GM12878 (cell line): ENCODE data around the gene STARD13. TPM values are rescaled to one million over a fixed set of nuclear protein-coding genes. Genes with fewer than 3 reads are reported as not detected.

Experiments
- ATAC-seq: fragments of 200-7000 bp; cut with Tn5 transposase; 3 replicates; pipeline ENCODE4 v1.9.1; 2020; ENCODE audit warnings: mild to moderate bottlenecking, moderate library complexity
- BruUV-seq: library from RNA; stranded (reverse); fragments of 400-500 nt; replicated peaks from 2 replicates; lab custom pipeline; 2021; lab: Mats Ljungman, UMichigan
- CTCF ChIA-PET: fragments of 300-600 bp; sonication (Branson Sonifier 250); formaldehyde crosslinking; extraction: SDS; loops from one replicate; lab custom pipeline; 2021; ENCODE audit warnings: inconsistent platforms; lab: Yijun Ruan, JAX
- POLR2A ChIA-PET: fragments of 350-600 bp; formaldehyde crosslinking; extraction: SDS; loops from one replicate; lab custom pipeline; 2021; ENCODE audit warnings: inconsistent platforms; lab: Charles Lee
- RAD21 ChIA-PET: fragments of 300-600 bp; sonication (Branson Sonifier 250); formaldehyde crosslinking; loops from one replicate; lab custom pipeline; 2023; ENCODE audit warnings: antibody characterized with exemption; ENCODE audit not compliant: unreplicated experiment; lab: Charles Lee
- SMC1A ChIA-PET: fragments of 300-600 bp; sonication (Branson Sonifier 250); formaldehyde crosslinking; loops from one replicate; lab custom pipeline; 2023; ENCODE audit not compliant: unreplicated experiment, uncharacterized antibody; lab: Charles Lee
- DNase-seq: peaks from one replicate; pipeline ENCODE4 v3.0.0-alpha.2; 2011; ENCODE audit warnings: low read depth, low spot score
- FAIRE-seq: peaks from 3 replicates; lab custom pipeline; 2011; peaks lifted over from hg19 to GRCh38; lab: Jason Lieb, UNC
- H2AFZ ChIP-seq: 2 replicates; pipeline ENCODE4 v1.6.0; 2011; ENCODE audit warnings: low read depth, low read length, control low read depth; ENCODE audit not compliant: control insufficient read depth
- H3K27ac ChIP-seq: 2 replicates; pipeline ENCODE4 v1.5.1; 2011; ENCODE audit warnings: control low read depth; ENCODE audit not compliant: control insufficient read depth, insufficient read depth
- H3K27me3 ChIP-seq, 2 experiments: replicated peaks in 1 of 2; 2 replicates each; pipeline versions ENCODE4 v1.6.0 to v1.6.1; 2011; ENCODE audit warnings: low read length in 1 of 2; ENCODE audit not compliant: control insufficient read depth in 2 of 2, insufficient read depth in 2 of 2
- H3K36me3 ChIP-seq, 2 experiments: 2 replicates each; pipeline ENCODE4 v1.5.1; 2011; ENCODE audit warnings: low read length in 1 of 2; ENCODE audit not compliant: control insufficient read depth in 2 of 2, insufficient read depth in 2 of 2
- H3K4me1 ChIP-seq: 2 replicates; pipeline ENCODE4 v1.6.1; 2011; ENCODE audit warnings: mild to moderate bottlenecking, low read length, moderate library complexity, mixed read lengths; ENCODE audit not compliant: control insufficient read depth, insufficient read depth
- H3K4me2 ChIP-seq: 2 replicates; pipeline ENCODE4 v1.6.0; 2011; ENCODE audit warnings: control low read depth; ENCODE audit not compliant: control insufficient read depth, insufficient read depth
- H3K4me3 ChIP-seq: fragments of 200-600 bp; sonication (generic); 2 replicates; pipeline ENCODE4 v1.5.1; 2016
- H3K79me2 ChIP-seq: 2 replicates; pipeline ENCODE4 v1.6.0; 2011; ENCODE audit warnings: low read length; ENCODE audit not compliant: control insufficient read depth, insufficient read depth
- H3K9ac ChIP-seq: 2 replicates; pipeline ENCODE4 v1.8.0; 2011; ENCODE audit warnings: low read length, control low read depth, mixed read lengths; ENCODE audit not compliant: control insufficient read depth, insufficient read depth
- H3K9me3 ChIP-seq: replicated peaks from 3 replicates; pipeline ENCODE4 v1.5.1; 2011; ENCODE audit warnings: mild to moderate bottlenecking, low read length; ENCODE audit not compliant: control insufficient read depth, insufficient read depth
- H4K20me1 ChIP-seq: 2 replicates; pipeline ENCODE4 v1.6.0; 2011; ENCODE audit not compliant: control insufficient read depth, insufficient read depth
- CREB1 ChIP-seq: IDR thresholded peaks from 2 replicates; pipeline ENCODE4 v1.6.1; 2012; ENCODE audit warnings: low read depth, mild to moderate bottlenecking, inconsistent platforms
- FOS ChIP-seq: IDR thresholded peaks from 3 replicates; pipeline ENCODE4 v1.6.1; 2011; ENCODE audit warnings: borderline replicate concordance; ENCODE audit not compliant: insufficient read length; ENCODE audit errors: extremely low read depth
- IKZF2 ChIP-seq, 2 experiments: fragments of 450-650 bp; IDR thresholded peaks; 2 replicates each; pipeline ENCODE4 v1.6.1; 2017; ENCODE audit warnings: mild to moderate bottlenecking in 2 of 2, moderate library complexity in 2 of 2
- SREBF2 ChIP-seq: IDR thresholded peaks from 2 replicates; pipeline ENCODE4 v1.6.1; 2012; ENCODE audit warnings: mild to moderate bottlenecking, low read length
- ZNF592 ChIP-seq: fragments of 450-650 bp; IDR thresholded peaks from 2 replicates; pipeline ENCODE4 v1.6.1; 2017; ENCODE audit warnings: mild to moderate bottlenecking, moderate library complexity
- WGBS: methylation state at CpG from one replicate; pipeline ENCODE4 v1.1.6; 2016; ENCODE audit warnings: low lambda C conversion rate; ENCODE audit not compliant: insufficient replicate concordance, insufficient coverage; ENCODE audit errors: missing lambda C conversion rate; 5-methylcytosine and 5-hydroxymethylcytosine counted together
- in situ Hi-C: fragments of 300-500 bp; cut with MboI; formaldehyde crosslinking; loops from 9 replicates; pipeline ENCODE4 v1.14.3; 2018; ENCODE audit warnings: mixed read lengths
- intact Hi-C: fragments of 100-400 bp; cut with micrococcal nuclease; formaldehyde crosslinking; loops from one replicate; pipeline ENCODE4 v1.14.2; 2022; ENCODE audit not compliant: unreplicated experiment
- polyA plus RNA-seq, 11 experiments: library from polyadenylated mRNA; depleted of rRNA in 4 of 11; unstranded in 6 of 11; stranded (reverse) in 5 of 11; fragments of >200 nt; fragmentation: Nextera tagmentation in 4 of 11; fragmentation: Illumina TruSeq in 1 of 11; extraction: Ambion mirVana in 4 of 11; extraction: Trizol in 1 of 11; gene quantifications; 1 replicate in 1 of 11; 2 replicates in 10 of 11; pipeline versions ENCODE4 v1.2.1 to v1.2.3, GENCODE V29; 2011 to 2016; ENCODE audit warnings: inconsistent platforms in 2 of 11, missing spikeins in 2 of 11, low read depth in 1 of 11
- total RNA-seq, 4 experiments: library from RNA; depleted of rRNA in 3 of 4; stranded (reverse); fragments of >200 nt in 3 of 4; fragmentation: Illumina TruSeq in 1 of 4; extraction: Trizol in 1 of 4; gene quantifications; 2 replicates each; pipeline versions ENCODE4 v1.2.1 to v1.2.3, GENCODE V29; 2013 to 2021
- TF ChIP-seq, protein P1 (sequence below): IDR thresholded peaks from 2 replicates; pipeline ENCODE4 v1.6.1; 2011; ENCODE audit warnings: borderline replicate concordance, low read depth, mild to moderate bottlenecking, moderate library complexity, mixed read lengths, low read length; ENCODE audit not compliant: insufficient read depth; ENCODE audit errors: extremely low read length
- TF ChIP-seq, protein P2 (sequence below): fragments of 450-650 bp; IDR thresholded peaks from 2 replicates; pipeline ENCODE4 v1.6.1; 2017; ENCODE audit warnings: mild to moderate bottlenecking

STARD13 gene
- total and polyA plus RNA-seq, 10 of the 15 experiments (the other 5 are each of a cell fraction or from before 2014, with no cell fraction given) = 4.0 to 41.6 (median 10.1) TPM

- H3K9me3 ChIP-seq = no peaks in the 10 kb centered on the region
- no peak for FAIRE-seq
- ATAC-seq = no peak
- no peak overlapping the region for H3K9ac ChIP-seq
- H2AFZ ChIP-seq = no peak overlapping the region
- H3K4me3 ChIP-seq = no peak overlapping the region
- no peaks in the 10 kb centered on the region for H3K27me3 ChIP-seq
- SMC1A ChIA-PET = interaction anchor here (0.9 to 1.8 kb wide), 2 partner anchors 34 to 38 kb away, joined by 3 to 6 read pairs; no protein-coding TSS in a partner anchor
- TF ChIP-seq CREB1 (no peak), IKZF2 (IDR thresholded peaks at IDR 0.05) (no peak), SREBF2 (no peak), FOS (no peak), ZNF592 (no peak)
- TF ChIP-seq, protein P1, sequence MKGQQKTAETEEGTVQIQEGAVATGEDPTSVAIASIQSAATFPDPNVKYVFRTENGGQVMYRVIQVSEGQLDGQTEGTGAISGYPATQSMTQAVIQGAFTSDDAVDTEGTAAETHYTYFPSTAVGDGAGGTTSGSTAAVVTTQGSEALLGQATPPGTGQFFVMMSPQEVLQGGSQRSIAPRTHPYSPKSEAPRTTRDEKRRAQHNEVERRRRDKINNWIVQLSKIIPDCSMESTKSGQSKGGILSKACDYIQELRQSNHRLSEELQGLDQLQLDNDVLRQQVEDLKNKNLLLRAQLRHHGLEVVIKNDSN = no peak
- TF ChIP-seq, protein P2, sequence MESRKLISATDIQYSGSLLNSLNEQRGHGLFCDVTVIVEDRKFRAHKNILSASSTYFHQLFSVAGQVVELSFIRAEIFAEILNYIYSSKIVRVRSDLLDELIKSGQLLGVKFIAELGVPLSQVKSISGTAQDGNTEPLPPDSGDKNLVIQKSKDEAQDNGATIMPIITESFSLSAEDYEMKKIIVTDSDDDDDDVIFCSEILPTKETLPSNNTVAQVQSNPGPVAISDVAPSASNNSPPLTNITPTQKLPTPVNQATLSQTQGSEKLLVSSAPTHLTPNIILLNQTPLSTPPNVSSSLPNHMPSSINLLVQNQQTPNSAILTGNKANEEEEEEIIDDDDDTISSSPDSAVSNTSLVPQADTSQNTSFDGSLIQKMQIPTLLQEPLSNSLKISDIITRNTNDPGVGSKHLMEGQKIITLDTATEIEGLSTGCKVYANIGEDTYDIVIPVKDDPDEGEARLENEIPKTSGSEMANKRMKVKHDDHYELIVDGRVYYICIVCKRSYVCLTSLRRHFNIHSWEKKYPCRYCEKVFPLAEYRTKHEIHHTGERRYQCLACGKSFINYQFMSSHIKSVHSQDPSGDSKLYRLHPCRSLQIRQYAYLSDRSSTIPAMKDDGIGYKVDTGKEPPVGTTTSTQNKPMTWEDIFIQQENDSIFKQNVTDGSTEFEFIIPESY = no peak
- TF ChIP-seq, all 136 proteins: peak for 0
- Histone ChIP-seq H3K36me3 (no peaks in the 10 kb centered on the region), H4K20me1 (no peaks in the 10 kb centered on the region), H3K27ac (no peak overlapping the region), H3K4me1 (no peaks in the 10 kb centered on the region), H3K79me2 (no peaks in the 10 kb centered on the region), H3K4me2 (no peak overlapping the region)
- in situ Hi-C loops (no loop called here), intact Hi-C loops (no loop called here)
- no TSS peak for BruUV-seq
- RAD21 ChIA-PET = interaction anchor here (1.5 kb wide), 1 partner anchor 35 kb away, joined by 3 read pairs; no protein-coding TSS in a partner anchor
- no peak for DNase-seq
- 100% methylated on average over 1 of the region's 1 CpG for WGBS
- POLR2A ChIA-PET = no interaction called here
- CTCF ChIA-PET = no interaction called here
These were observed 212.8 kb downstream of the STARD13 start for GRCh38 chr13:33072759-33073158.
